Vagina (tissue), 2 donors: ENCODE data around the gene LMAN1. TPM values are rescaled to one million over a fixed set of nuclear protein-coding genes. Genes with fewer than 3 reads are reported as not detected.

Experiments
- DNase-seq, 2 donors: peaks; one replicate each; pipeline ENCODE4 v3.0.0-alpha.2; 2017; ENCODE audit errors: extremely low spot score in 2 of 2
- H3K27ac ChIP-seq: fragments of 200-600 bp; sonication (generic); one replicate; pipeline ENCODE4 v1.5.1; 2019
- H3K27me3 ChIP-seq: fragments of 200-600 bp; sonication (generic); one replicate; pipeline ENCODE4 v1.5.1; 2019
- H3K36me3 ChIP-seq, 2 donors: fragments of 200-600 bp; sonication (generic); one replicate each; pipeline ENCODE4 v1.5.1; 2017 to 2019
- H3K4me1 ChIP-seq: fragments of 200-600 bp; sonication (generic); one replicate; pipeline ENCODE4 v1.5.1; 2019
- H3K4me3 ChIP-seq, 2 donors: fragments of 200-600 bp; sonication (generic); 1 replicate in 1 of 2; 2 replicates in 1 of 2; pipeline ENCODE4 v1.5.1; 2016 to 2019
- H3K9me3 ChIP-seq: fragments of 200-600 bp; sonication (generic); one replicate; pipeline ENCODE4 v1.5.1; 2019
- POLR2A ChIP-seq, 2 donors: fragments of 450-650 bp; IDR thresholded peaks; one replicate each; pipeline ENCODE4 v1.6.1; 2017; ENCODE audit warnings: antibody characterized with exemption in 2 of 2, mild to moderate bottlenecking in 2 of 2, moderate library complexity in 2 of 2
- POLR2AphosphoS5 ChIP-seq, 2 donors: sonication (generic); formaldehyde crosslinking; IDR thresholded peaks; one replicate each; pipeline ENCODE4 v1.9.0; 2017; ENCODE audit warnings: antibody characterized with exemption in 2 of 2, mild to moderate bottlenecking in 2 of 2, low read depth in 1 of 2; ENCODE audit not compliant: insufficient read depth in 1 of 2
- intact Hi-C: fragments of 100-400 bp; cut with DNase I; formaldehyde crosslinking; loops from one replicate; pipeline ENCODE4 v1.15.1; 2023
- total RNA-seq: library from RNA; depleted of rRNA; stranded (reverse); fragments of >200 nt; gene quantifications from one replicate; pipeline ENCODE4 v1.2.3, GENCODE V29; 2016
- TF ChIP-seq, protein P1 (sequence below), 3 experiments: fragments of 450-650 bp in 2 of 3; fragments of 200-600 bp in 1 of 3; sonication (generic) in 1 of 3; IDR thresholded peaks; one replicate each; pipeline ENCODE4 v1.5.1; 2017 to 2019; ENCODE audit warnings: antibody characterized with exemption in 3 of 3, mild to moderate bottlenecking in 2 of 3, moderate library complexity in 2 of 3

LMAN1 gene
- total RNA-seq, 1 donor from 2014 or later = 52.8 TPM

DNA sequence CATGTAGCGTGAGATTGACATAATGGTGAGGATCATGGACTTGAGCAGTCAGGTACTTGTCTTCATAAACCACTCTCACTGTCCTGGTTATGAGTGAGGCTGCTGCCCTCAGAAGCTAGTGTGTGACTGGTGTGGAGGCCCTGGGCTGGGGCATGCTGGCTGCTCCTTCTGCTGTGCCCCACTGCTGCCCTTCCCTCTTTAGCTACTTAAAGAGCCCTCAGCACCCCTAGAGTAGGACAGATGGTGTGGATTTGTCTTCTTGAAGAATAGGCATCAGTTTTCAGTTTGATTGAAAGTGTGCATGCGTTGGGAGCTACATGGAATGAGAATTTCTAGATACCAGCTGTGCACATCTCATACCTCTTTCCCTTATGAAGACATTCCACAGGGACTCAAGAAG lies 56.1 kb downstream of the LMAN1 start:
- no peak for DNase-seq
- H3K9me3 ChIP-seq = no peaks in the 10 kb centered on the region
- intact Hi-C loops = loop anchor here (10.0 kb wide), 1 partner anchor 92 kb away; no protein-coding TSS in a partner anchor
- H3K27ac ChIP-seq = no peak overlapping the region
- no peak for TF ChIP-seq POLR2AphosphoS5 (IDR thresholded peaks at IDR 0.05; ENCODE audit: insufficient read depth in 1 of 2, low read depth in 1 of 2)
- TF ChIP-seq, protein P1, sequence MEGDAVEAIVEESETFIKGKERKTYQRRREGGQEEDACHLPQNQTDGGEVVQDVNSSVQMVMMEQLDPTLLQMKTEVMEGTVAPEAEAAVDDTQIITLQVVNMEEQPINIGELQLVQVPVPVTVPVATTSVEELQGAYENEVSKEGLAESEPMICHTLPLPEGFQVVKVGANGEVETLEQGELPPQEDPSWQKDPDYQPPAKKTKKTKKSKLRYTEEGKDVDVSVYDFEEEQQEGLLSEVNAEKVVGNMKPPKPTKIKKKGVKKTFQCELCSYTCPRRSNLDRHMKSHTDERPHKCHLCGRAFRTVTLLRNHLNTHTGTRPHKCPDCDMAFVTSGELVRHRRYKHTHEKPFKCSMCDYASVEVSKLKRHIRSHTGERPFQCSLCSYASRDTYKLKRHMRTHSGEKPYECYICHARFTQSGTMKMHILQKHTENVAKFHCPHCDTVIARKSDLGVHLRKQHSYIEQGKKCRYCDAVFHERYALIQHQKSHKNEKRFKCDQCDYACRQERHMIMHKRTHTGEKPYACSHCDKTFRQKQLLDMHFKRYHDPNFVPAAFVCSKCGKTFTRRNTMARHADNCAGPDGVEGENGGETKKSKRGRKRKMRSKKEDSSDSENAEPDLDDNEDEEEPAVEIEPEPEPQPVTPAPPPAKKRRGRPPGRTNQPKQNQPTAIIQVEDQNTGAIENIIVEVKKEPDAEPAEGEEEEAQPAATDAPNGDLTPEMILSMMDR (IDR thresholded peaks at IDR 0.05) = no peak
- no peak for TF ChIP-seq POLR2A (IDR thresholded peaks at IDR 0.05)
- peaks cover 1% of the 10 kb centered on the region for H3K4me1 ChIP-seq
- no peaks in the 10 kb centered on the region for H3K27me3 ChIP-seq
- H3K36me3 ChIP-seq = no peaks in the 10 kb centered on the region
- H3K4me3 ChIP-seq = no peak overlapping the region

DNA sequence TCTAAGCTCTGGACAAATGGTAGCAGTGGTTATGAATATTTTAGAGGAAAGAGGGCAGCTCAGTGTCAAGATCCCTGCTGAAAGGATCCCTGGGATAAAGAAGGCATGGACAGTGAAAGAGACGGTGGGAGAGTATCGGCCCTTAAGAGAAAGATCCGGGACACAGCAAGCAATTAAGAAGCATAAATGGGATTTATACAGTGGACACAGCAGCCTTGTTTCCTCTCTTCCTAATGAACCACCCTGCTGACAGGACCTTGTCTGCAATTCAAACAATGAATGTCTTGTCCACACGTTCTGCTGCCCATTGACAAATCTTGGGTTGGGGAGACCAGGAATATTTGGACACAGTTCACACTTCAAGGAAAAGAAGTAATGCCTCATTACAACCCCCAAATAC lies 57.1 kb downstream of the LMAN1 start:
- intact Hi-C loops = loop anchor here (10.0 kb wide), 1 partner anchor 93 kb away; no protein-coding TSS in a partner anchor
- H3K27me3 ChIP-seq = no peaks in the 10 kb centered on the region
- TF ChIP-seq POLR2AphosphoS5 (IDR thresholded peaks at IDR 0.05; ENCODE audit: insufficient read depth in 1 of 2, low read depth in 1 of 2) = no peak
- TF ChIP-seq POLR2A (IDR thresholded peaks at IDR 0.05) = no peak
- no peak for DNase-seq
- no peaks in the 10 kb centered on the region for H3K36me3 ChIP-seq
- no peak overlapping the region for H3K4me3 ChIP-seq
- H3K27ac ChIP-seq = no peak overlapping the region
- H3K9me3 ChIP-seq = no peaks in the 10 kb centered on the region
- no peaks in the 10 kb centered on the region for H3K4me1 ChIP-seq

DNA sequence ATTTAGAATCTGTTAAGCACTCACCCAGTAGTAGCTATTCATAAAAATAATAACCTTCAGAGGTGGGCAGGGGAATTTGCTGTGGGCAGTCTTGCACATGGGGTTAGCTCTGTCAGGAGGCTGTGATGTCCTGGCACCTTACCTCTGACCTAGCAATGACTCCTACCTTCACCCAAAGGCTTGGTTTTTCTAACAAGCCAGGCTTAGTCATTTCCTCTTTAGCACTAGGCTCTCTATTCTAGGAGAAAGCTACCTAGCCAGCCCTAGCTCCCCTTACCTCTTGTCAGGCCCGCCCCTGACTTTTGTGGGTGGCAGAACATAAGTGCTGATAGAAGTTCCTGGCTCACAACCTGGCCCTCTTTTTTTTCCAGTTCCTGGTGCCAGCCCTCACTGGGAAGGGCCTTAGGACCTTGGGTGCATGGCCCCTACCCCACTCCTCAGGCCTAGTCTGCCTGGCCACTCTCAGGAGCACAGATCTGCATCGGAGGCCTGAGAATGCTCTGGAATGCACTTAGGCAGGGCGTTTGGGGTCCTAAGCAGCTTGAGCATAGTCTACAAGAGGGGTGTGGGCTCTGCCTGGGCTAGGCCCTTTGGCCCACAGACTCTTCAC lies 58.3 kb downstream of the LMAN1 start:
- intact Hi-C loops = loop anchor here (10.0 kb wide), 1 partner anchor 94 kb away; no protein-coding TSS in a partner anchor

DNA sequence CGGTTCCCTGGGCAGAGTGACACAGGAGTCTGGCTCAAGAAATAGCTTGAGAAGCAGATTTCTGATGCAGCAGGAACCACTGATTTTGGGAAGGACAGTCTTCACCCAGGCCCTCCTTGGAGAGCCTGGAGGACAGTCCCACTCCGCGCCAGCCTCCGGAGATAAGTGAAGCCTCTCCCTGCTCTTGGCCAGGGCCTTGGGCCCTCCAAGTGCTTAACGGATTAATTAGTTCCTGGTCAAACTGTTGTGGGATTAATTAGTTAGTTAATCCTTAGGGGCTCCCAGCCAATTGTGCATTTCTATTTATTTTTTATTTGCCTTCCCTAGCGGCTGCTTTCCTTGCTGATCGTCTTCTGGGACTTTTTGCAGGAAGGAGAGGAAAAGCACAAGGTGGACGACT lies 60.2 kb downstream of the LMAN1 start:
- Histone ChIP-seq H3K27me3 (no peaks in the 10 kb centered on the region), H3K9me3 (no peaks in the 10 kb centered on the region), H3K27ac (no peak overlapping the region), H3K4me3 (no peak overlapping the region), H3K36me3 (no peaks in the 10 kb centered on the region), H3K4me1 (no peaks in the 10 kb centered on the region)
- intact Hi-C loops = no loop called here
- no peak for TF ChIP-seq POLR2A (IDR thresholded peaks at IDR 0.05)
- TF ChIP-seq, protein P1 (IDR thresholded peaks at IDR 0.05) = no peak
- DNase-seq = no peak

More for the DNA sequence above, 58.3 kb downstream of the LMAN1 start:
- H3K27me3 ChIP-seq = no peaks in the 10 kb centered on the region
- no peak overlapping the region for H3K27ac ChIP-seq
- no peaks in the 10 kb centered on the region for H3K36me3 ChIP-seq
- H3K4me3 ChIP-seq = no peak overlapping the region
- no peak for TF ChIP-seq POLR2A (IDR thresholded peaks at IDR 0.05)
- TF ChIP-seq, protein P1 (IDR thresholded peaks at IDR 0.05) = no peak
- no peak for TF ChIP-seq POLR2AphosphoS5 (IDR thresholded peaks at IDR 0.05; ENCODE audit: insufficient read depth in 1 of 2, low read depth in 1 of 2)
- DNase-seq = no peak
- no peaks in the 10 kb centered on the region for H3K4me1 ChIP-seq
- H3K9me3 ChIP-seq = no peaks in the 10 kb centered on the region

DNA sequence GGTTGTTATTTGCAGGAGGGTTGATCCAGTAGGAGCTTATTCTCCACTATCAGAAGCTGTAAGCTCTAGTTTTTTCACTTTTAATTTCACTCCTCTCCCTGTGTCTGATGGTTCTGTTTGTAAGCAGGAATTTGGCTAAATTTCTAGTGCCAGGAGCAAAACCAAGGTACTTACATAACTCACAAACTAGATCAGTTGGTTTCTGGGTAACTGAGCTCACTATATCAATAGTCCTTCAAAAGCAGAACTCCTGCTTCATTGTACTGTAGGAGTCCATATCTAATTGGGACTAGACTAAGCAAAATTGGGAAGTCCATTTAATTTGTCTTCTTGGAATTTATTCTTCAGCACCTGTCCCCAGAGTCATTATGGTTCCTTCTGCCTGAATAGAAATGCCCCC lies 65.7 kb downstream of the LMAN1 start:
- intact Hi-C loops = no loop called here
- no peak overlapping the region for H3K4me3 ChIP-seq
- H3K9me3 ChIP-seq = no peaks in the 10 kb centered on the region
- H3K36me3 ChIP-seq = no peaks in the 10 kb centered on the region
- H3K27ac ChIP-seq = no peak overlapping the region
- DNase-seq = no peak
- TF ChIP-seq, protein P1 (IDR thresholded peaks at IDR 0.05) = no peak
- TF ChIP-seq POLR2A (IDR thresholded peaks at IDR 0.05) = no peak
- no peaks in the 10 kb centered on the region for H3K4me1 ChIP-seq
- H3K27me3 ChIP-seq = no peaks in the 10 kb centered on the region
